Measurements from ENCODE around the gene MRPS14.
A peak's percentile ranks its signal among the peaks of the same experiment; 100 is the strongest.

Gene MRPS14

GRCh38 chr1:174996476-174996875 lies 26.7 kb downstream of the MRPS14 start:
- Histone ChIP-seq H3K4me1 (ENCODE audit: low read depth, poor library complexity, severe bottlenecking) (peaks cover 47% of the 10 kb centered on the region), H2AFZ (ENCODE audit: low read depth) (no peak overlapping the region), H3K79me2 (ENCODE audit: insufficient read depth, low read depth) (peaks cover 16% of the 10 kb centered on the region), H3K27me3 (ENCODE audit: insufficient read depth, low read depth) (no peaks in the 10 kb centered on the region), H3K4me3 (IDR thresholded peaks at IDR 0.05; ENCODE audit: insufficient read depth, low read depth, low read length) (no peak overlapping the region), H3K36me3 (ENCODE audit: insufficient read depth) (no peaks in the 10 kb centered on the region), H4K20me1 (ENCODE audit: insufficient read depth) (no peaks in the 10 kb centered on the region), H3K4me2 (no peak overlapping the region), H3K27ac (no peak overlapping the region), H3K9ac (no peak overlapping the region)
- TF ChIP-seq CTCF (conservative IDR thresholded peaks at IDR 0.05; ENCODE audit: low read depth, low read length), result no peak

GRCh38 chr1:174995916-174996315 lies 27.3 kb downstream of the MRPS14 start:
- H3K27ac ChIP-seq, result no peak overlapping the region
- TF ChIP-seq CTCF (conservative IDR thresholded peaks at IDR 0.05; ENCODE audit: low read depth, low read length), result no peak
- no peak overlapping the region for H3K9ac ChIP-seq
- H2AFZ ChIP-seq (ENCODE audit: low read depth), result no peak overlapping the region
- H3K4me1 ChIP-seq (ENCODE audit: low read depth, poor library complexity, severe bottlenecking), result peaks cover 47% of the 10 kb centered on the region
- H4K20me1 ChIP-seq (ENCODE audit: insufficient read depth), result no peaks in the 10 kb centered on the region
- no peak overlapping the region for H3K4me3 ChIP-seq (IDR thresholded peaks at IDR 0.05; ENCODE audit: insufficient read depth, low read depth, low read length)
- H3K27me3 ChIP-seq (ENCODE audit: insufficient read depth, low read depth), result no peaks in the 10 kb centered on the region
- peaks cover 10% of the 10 kb centered on the region for H3K79me2 ChIP-seq (ENCODE audit: insufficient read depth, low read depth)
- H3K4me2 ChIP-seq, result no peak overlapping the region
- H3K36me3 ChIP-seq (ENCODE audit: insufficient read depth), result no peaks in the 10 kb centered on the region

GRCh38 chr1:174995121-174995520 lies 28.1 kb downstream of the MRPS14 start:
- Histone ChIP-seq H2AFZ (ENCODE audit: low read depth) (no peak overlapping the region), H3K79me2 (ENCODE audit: insufficient read depth, low read depth) (peaks cover 2% of the 10 kb centered on the region), H3K9ac (no peak overlapping the region), H3K36me3 (ENCODE audit: insufficient read depth) (no peaks in the 10 kb centered on the region), H3K27me3 (ENCODE audit: insufficient read depth, low read depth) (no peaks in the 10 kb centered on the region), H3K4me3 (IDR thresholded peaks at IDR 0.05; ENCODE audit: insufficient read depth, low read depth, low read length) (no peak overlapping the region), H3K27ac (no peak overlapping the region), H3K4me1 (ENCODE audit: low read depth, poor library complexity, severe bottlenecking) (peaks cover 55% of the 10 kb centered on the region), H3K4me2 (no peak overlapping the region), H4K20me1 (ENCODE audit: insufficient read depth) (no peaks in the 10 kb centered on the region)
- no peak for TF ChIP-seq CTCF (conservative IDR thresholded peaks at IDR 0.05; ENCODE audit: low read depth, low read length)

- Histone ChIP-seq H3K27me3 (ENCODE audit: insufficient read depth, low read depth) (no peaks in the 10 kb centered on the region), H3K9ac (peak overlapping the region; percentile 50; the same call in 1 of the 2 replicates), H3K4me3 (IDR thresholded peaks at IDR 0.05; ENCODE audit: insufficient read depth, low read depth, low read length) (no peak overlapping the region), H3K4me1 (ENCODE audit: low read depth, poor library complexity, severe bottlenecking) (peaks cover 67% of the 10 kb centered on the region), H3K36me3 (ENCODE audit: insufficient read depth) (no peaks in the 10 kb centered on the region), H4K20me1 (ENCODE audit: insufficient read depth) (no peaks in the 10 kb centered on the region), H3K79me2 (ENCODE audit: insufficient read depth, low read depth) (no peaks in the 10 kb centered on the region), H2AFZ (ENCODE audit: low read depth) (no peak overlapping the region), H3K4me2 (peak overlapping the region; percentile 95), H3K27ac (peak overlapping the region; percentile 66; the same call in 1 of the 2 replicates)
- TF ChIP-seq CTCF (conservative IDR thresholded peaks at IDR 0.05; ENCODE audit: low read depth, low read length), result no peak
These were observed 31.8 kb downstream of the MRPS14 start for GRCh38 chr1:174991473-174991872.
